ENCODE measurements around the gene PRDM1. TPM values are rescaled to one million over a fixed set of nuclear protein-coding genes. Genes with fewer than 3 reads are reported as not detected.
A peak's percentile ranks its signal among the peaks of the same experiment; 100 is the strongest.

PRDM1 gene
- total and polyA plus RNA-seq, 3 experiments from 2014 or later: 79.8 to 90.7 (median 88.2) TPM

DNA sequence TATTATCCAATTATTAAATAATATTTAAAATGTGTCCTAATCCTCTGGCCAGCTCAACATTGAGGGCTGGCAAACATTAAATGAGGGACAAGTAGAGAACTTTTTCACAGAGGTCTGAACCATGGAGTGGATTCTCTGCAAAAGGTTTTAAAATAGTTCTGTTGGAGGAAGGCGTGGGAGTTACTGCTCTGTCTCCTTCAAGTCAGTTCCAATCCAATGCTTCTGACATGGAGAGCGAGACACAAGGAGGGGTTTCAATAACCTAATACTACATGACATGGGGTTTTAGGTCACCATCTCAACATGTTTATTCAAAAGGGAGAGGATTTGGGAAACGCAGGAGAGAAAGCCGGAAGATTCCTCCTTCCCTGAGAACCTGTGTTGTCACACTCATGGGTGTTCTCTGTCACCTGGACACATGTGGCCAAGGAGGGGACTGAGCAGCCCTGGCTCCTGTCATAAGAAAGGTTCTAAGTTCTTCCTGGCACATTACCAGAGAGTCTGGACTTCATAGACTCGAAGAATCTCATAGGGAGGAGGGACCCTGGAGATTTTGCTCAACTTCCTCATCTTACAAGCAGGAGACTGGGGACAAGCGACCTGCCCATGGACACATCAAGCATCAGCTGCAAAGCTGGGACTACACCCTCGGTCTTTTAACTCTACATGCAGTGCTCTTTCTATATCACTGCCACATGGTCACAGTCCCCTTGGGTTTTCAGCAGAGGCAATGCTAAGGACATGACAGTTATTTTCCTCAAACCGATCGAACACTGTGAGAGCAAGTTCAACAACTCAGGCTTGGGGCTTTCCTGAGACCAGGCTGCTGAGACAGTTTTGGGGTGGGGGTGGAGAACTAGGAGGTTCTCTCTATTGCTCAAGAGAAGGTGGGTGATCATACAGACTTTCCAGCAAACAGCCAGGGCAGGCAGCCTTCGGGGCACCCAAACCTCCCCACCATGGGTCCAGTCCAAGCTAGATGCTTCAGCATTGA lies 38.6 kb downstream of the PRDM1 start:
- peaks cover 0 to 1% of the 10 kb centered on the region in 2 donors for H3K27me3 Mint-ChIP-seq
- peaks cover 10% of the 10 kb centered on the region for H3K4me1 ChIP-seq (ENCODE audit: insufficient read depth, low read length)
- H3K27ac Mint-ChIP-seq: peak overlapping the region in 2 of 8 donors; percentile 3 to 47
- H3K4me1 Mint-ChIP-seq: peaks cover 13 to 36% (median 24%) of the 10 kb centered on the region in 3 donors
- H3K36me3 ChIP-seq (ENCODE audit: insufficient read depth, low read length): no peaks in the 10 kb centered on the region
- no peaks in the 10 kb centered on the region for H3K9me3 ChIP-seq (ENCODE audit: low read length)
- H3K4me3 Mint-ChIP-seq: peak overlapping the region in 1 of 7 donors; percentile 15
- H3K27ac ChIP-seq (ENCODE audit: low read depth, low read length): no peak overlapping the region
- CTCF ChIA-PET: no interaction called here
- peaks cover 0 to 7% (median 0%) of the 10 kb centered on the region in 3 donors for H3K36me3 Mint-ChIP-seq
- no peak overlapping the region for H3K4me3 ChIP-seq (ENCODE audit: low read length)
- H3K9me3 Mint-ChIP-seq: no peaks in the 10 kb centered on the region
- POLR2A ChIA-PET: interaction anchor here (0.5 kb wide), 1 partner anchor 347 kb away, joined by 3 read pairs; no protein-coding TSS in a partner anchor
- no peaks in the 10 kb centered on the region for H3K27me3 ChIP-seq (ENCODE audit: insufficient read depth, low read length, poor library complexity, severe bottlenecking)
- DNase-seq: no peak

GRCh38 chr6:106125925-106126435 lies 39.8 kb downstream of the PRDM1 start:
- no peaks in the 10 kb centered on the region for H3K36me3 ChIP-seq (ENCODE audit: insufficient read depth, low read length)
- peak overlapping the region; percentile 32 for H3K27ac ChIP-seq (ENCODE audit: low read depth, low read length)
- H3K4me3 Mint-ChIP-seq: peak overlapping the region; percentile 48 to 86 (median 82)
- H3K4me1 Mint-ChIP-seq: peaks cover 12 to 39% (median 26%) of the 10 kb centered on the region in 3 donors
- no peaks in the 10 kb centered on the region for H3K9me3 Mint-ChIP-seq
- H3K27me3 Mint-ChIP-seq: peaks cover 0 to 1% of the 10 kb centered on the region in 2 donors
- peak in 2 of 5 donors; percentile 16 to 64 for DNase-seq
- no peaks in the 10 kb centered on the region for H3K9me3 ChIP-seq (ENCODE audit: low read length)
- H3K4me3 ChIP-seq (ENCODE audit: low read length): peak overlapping the region; percentile 13
- H3K4me1 ChIP-seq (ENCODE audit: insufficient read depth, low read length): peaks cover 10% of the 10 kb centered on the region
- peak overlapping the region; percentile 27 to 91 (median 83) for H3K27ac Mint-ChIP-seq
- CTCF ChIA-PET: interaction anchor here (1.6 kb wide), 1 partner anchor 642 kb away, joined by 3 read pairs; no protein-coding TSS in a partner anchor
- POLR2A ChIA-PET: no interaction called here
- H3K27me3 ChIP-seq (ENCODE audit: insufficient read depth, low read length, poor library complexity, severe bottlenecking): no peaks in the 10 kb centered on the region
- H3K36me3 Mint-ChIP-seq: peaks cover 0 to 7% (median 0%) of the 10 kb centered on the region in 3 donors

- Mint-ChIP-seq H3K4me1 (peaks cover 12 to 39% (median 26%) of the 10 kb centered on the region in 3 donors), H3K27me3 (peaks cover 0 to 1% of the 10 kb centered on the region in 2 donors), H3K36me3 (peaks cover 0 to 7% (median 0%) of the 10 kb centered on the region in 3 donors), H3K4me3 (peak overlapping the region; percentile 48 to 86 (median 82)), H3K27ac (peak overlapping the region; percentile 27 to 91 (median 83)), H3K9me3 (no peaks in the 10 kb centered on the region)
- Histone ChIP-seq H3K27me3 (ENCODE audit: insufficient read depth, low read length, poor library complexity, severe bottlenecking) (no peaks in the 10 kb centered on the region), H3K4me3 (ENCODE audit: low read length) (peak overlapping the region; percentile 13), H3K27ac (ENCODE audit: low read depth, low read length) (peak overlapping the region; percentile 32), H3K4me1 (ENCODE audit: insufficient read depth, low read length) (peaks cover 10% of the 10 kb centered on the region), H3K9me3 (ENCODE audit: low read length) (no peaks in the 10 kb centered on the region), H3K36me3 (ENCODE audit: insufficient read depth, low read length) (no peaks in the 10 kb centered on the region)
- ChIA-PET CTCF (interaction anchor here (1.6 kb wide), 1 partner anchor 642 kb away, joined by 3 read pairs; no protein-coding TSS in a partner anchor), POLR2A (interaction anchor here (1.3 kb wide), 1 partner anchor 37 kb away, joined by 3 read pairs; no protein-coding TSS in a partner anchor)
- DNase-seq: no peak
These were observed 40.3 kb downstream of the PRDM1 start for GRCh38 chr6:106126482-106126881.

DNA sequence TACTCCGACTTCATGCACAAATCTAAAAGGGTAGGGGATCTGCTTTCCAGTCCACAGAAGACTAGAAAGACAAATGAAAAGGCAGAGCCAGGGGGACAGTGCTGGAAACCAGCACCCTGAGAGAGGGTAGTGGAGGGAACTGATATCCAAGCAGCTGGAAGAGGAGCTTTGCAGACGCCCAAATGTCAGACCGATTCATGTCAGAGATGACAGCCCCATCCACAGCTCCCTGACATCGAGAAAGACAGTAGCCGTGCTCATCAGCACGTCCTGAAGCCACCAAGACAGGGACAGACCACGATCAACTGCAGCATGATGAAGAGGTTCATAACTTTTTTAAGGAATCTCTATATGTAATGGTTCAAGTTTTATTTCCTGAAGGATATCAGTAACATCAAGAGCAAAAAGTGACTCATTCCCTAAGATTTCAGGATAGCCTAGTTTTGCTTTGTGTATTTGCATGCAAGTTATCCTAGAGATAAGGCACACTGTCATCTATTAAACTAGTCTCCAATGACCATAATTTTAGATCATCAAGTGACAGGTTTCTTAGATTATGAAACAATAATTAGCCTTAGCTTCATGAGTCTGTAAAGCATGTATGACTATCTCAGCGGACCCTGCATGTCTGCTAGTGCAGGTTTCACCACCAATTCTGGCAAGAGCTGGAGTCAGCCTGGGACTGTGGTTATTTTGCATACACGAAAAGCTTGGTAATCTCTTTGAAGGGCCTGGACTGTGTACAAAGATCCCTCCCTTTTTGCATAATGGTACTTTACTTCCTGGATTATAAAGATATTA lies 43.0 kb downstream of the PRDM1 start:
- DNase-seq: no peak
- Mint-ChIP-seq H3K4me1 (peaks cover 12 to 35% (median 21%) of the 10 kb centered on the region in 3 donors), H3K4me3 (no peak overlapping the region), H3K27me3 (peaks cover 0 to 1% of the 10 kb centered on the region in 2 donors), H3K9me3 (no peaks in the 10 kb centered on the region), H3K27ac (peak overlapping the region in 1 of 8 donors; percentile 82), H3K36me3 (peaks cover 0 to 7% (median 0%) of the 10 kb centered on the region in 3 donors)
- ChIA-PET CTCF (interaction anchor here (0.9 kb wide), 1 partner anchor 11 kb away, joined by 5 read pairs; no protein-coding TSS in a partner anchor), POLR2A (interaction anchor here (0.6 kb wide), 1 partner anchor 12 kb away, joined by 3 read pairs; no protein-coding TSS in a partner anchor)
- Histone ChIP-seq H3K27ac (ENCODE audit: low read depth, low read length) (no peak overlapping the region), H3K36me3 (ENCODE audit: insufficient read depth, low read length) (no peaks in the 10 kb centered on the region), H3K9me3 (ENCODE audit: low read length) (no peaks in the 10 kb centered on the region), H3K27me3 (ENCODE audit: insufficient read depth, low read length, poor library complexity, severe bottlenecking) (no peaks in the 10 kb centered on the region), H3K4me1 (ENCODE audit: insufficient read depth, low read length) (peaks cover 10% of the 10 kb centered on the region), H3K4me3 (ENCODE audit: low read length) (no peak overlapping the region)

GRCh38 chr6:106132153-106132698 lies 46.1 kb downstream of the PRDM1 start:
- Mint-ChIP-seq H3K27me3 (peaks cover 0 to 1% of the 10 kb centered on the region in 2 donors), H3K4me1 (peaks cover 0 to 17% (median 12%) of the 10 kb centered on the region in 3 donors), H3K27ac (no peak overlapping the region), H3K4me3 (no peak overlapping the region), H3K36me3 (no peaks in the 10 kb centered on the region), H3K9me3 (no peaks in the 10 kb centered on the region)
- Histone ChIP-seq H3K27ac (ENCODE audit: low read depth, low read length) (no peak overlapping the region), H3K4me1 (ENCODE audit: insufficient read depth, low read length) (no peaks in the 10 kb centered on the region), H3K27me3 (ENCODE audit: insufficient read depth, low read length, poor library complexity, severe bottlenecking) (no peaks in the 10 kb centered on the region), H3K4me3 (ENCODE audit: low read length) (no peak overlapping the region), H3K36me3 (ENCODE audit: insufficient read depth, low read length) (no peaks in the 10 kb centered on the region), H3K9me3 (ENCODE audit: low read length) (no peaks in the 10 kb centered on the region)
- POLR2A ChIA-PET: interaction anchor here (0.6 kb wide), 1 partner anchor 9 kb away, joined by 3 read pairs; no protein-coding TSS in a partner anchor
- DNase-seq: no peak
- CTCF ChIA-PET: interaction anchor here (2.6 to 2.7 kb wide), 2 partner anchors 10 to 14 kb away, joined by 8 read pairs; no protein-coding TSS in a partner anchor

DNA sequence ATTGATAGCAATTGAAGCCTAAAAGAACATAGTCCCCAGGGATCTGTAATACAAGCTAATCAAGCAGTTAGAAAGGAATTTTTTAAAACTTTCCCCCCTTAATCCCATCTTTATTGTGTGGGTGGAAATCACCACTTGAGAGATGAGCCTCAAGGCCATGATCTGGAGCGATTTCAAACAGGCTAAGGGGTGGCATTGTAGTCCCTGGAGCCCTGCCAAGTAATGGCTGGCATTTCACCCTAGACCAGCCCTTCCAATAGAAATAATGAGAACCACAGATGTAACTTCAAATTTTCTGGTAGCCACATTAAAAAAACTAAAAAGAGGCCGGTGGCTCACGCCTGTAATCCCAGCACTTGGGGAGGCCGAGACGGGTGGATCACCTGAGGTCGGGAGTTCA lies 46.9 kb downstream of the PRDM1 start:
- Histone ChIP-seq H3K4me1 (ENCODE audit: insufficient read depth, low read length) (no peaks in the 10 kb centered on the region), H3K9me3 (ENCODE audit: low read length) (no peaks in the 10 kb centered on the region), H3K27me3 (ENCODE audit: insufficient read depth, low read length, poor library complexity, severe bottlenecking) (no peaks in the 10 kb centered on the region), H3K36me3 (ENCODE audit: insufficient read depth, low read length) (no peaks in the 10 kb centered on the region), H3K27ac (ENCODE audit: low read depth, low read length) (no peak overlapping the region), H3K4me3 (ENCODE audit: low read length) (no peak overlapping the region)
- H3K4me3 Mint-ChIP-seq: no peak overlapping the region
- H3K36me3 Mint-ChIP-seq: no peaks in the 10 kb centered on the region
- no peak overlapping the region for H3K27ac Mint-ChIP-seq
- no peak for DNase-seq
- peaks cover 2 to 17% (median 12%) of the 10 kb centered on the region in 3 donors for H3K4me1 Mint-ChIP-seq
- ChIA-PET POLR2A (interaction anchor here (0.6 kb wide), 1 partner anchor 8 kb away, joined by 3 read pairs; no protein-coding TSS in a partner anchor), CTCF (interaction anchor here (2.6 to 2.7 kb wide), 2 partner anchors 9 to 15 kb away, joined by 8 read pairs; no protein-coding TSS in a partner anchor)
- no peaks in the 10 kb centered on the region for H3K9me3 Mint-ChIP-seq
- H3K27me3 Mint-ChIP-seq: peaks cover 0 to 1% of the 10 kb centered on the region in 2 donors

Measured in CD8-positive, alpha-beta memory T cell (primary cell).